Esophagus muscularis mucosa (tissue), 3 donors: Measurements from ENCODE around the gene INO80B.

Source experiments
- CTCF ChIP-seq, 3 experiments: fragments of 200-600 bp in 2 of 3; fragments of 450-650 bp in 1 of 3; sonication (generic) in 2 of 3; IDR thresholded peaks; one replicate each; pipeline ENCODE4 v1.5.1; 2017 to 2019; ENCODE audit warnings: antibody characterized with exemption in 3 of 3, mild to moderate bottlenecking in 2 of 3, moderate library complexity in 1 of 3
- POLR2AphosphoS5 ChIP-seq, 2 donors: sonication (generic); formaldehyde crosslinking; IDR thresholded peaks; one replicate each; pipeline ENCODE4 v1.6.1; 2017; ENCODE audit warnings: antibody characterized with exemption in 2 of 2

GRCh38 chr2:74426181-74426758 lies 28.6 kb upstream of the INO80B start:
- TF ChIP-seq CTCF (IDR thresholded peaks at IDR 0.05) (no peak), POLR2AphosphoS5 (IDR thresholded peaks at IDR 0.05) (no peak)
